Esophagus muscularis mucosa (tissue), 4 donors: ENCODE data around the gene BST1. TPM values are rescaled to one million over a fixed set of nuclear protein-coding genes. Genes with fewer than 3 reads are reported as not detected.

Experiments
- DNase-seq: peaks from one replicate; pipeline ENCODE4 v3.0.0-alpha.2; 2017; ENCODE audit errors: extremely low spot score
- H3K27ac ChIP-seq, 4 donors: fragments of 200-600 bp; sonication (generic); replicated peaks in 1 of 4; 1 replicate in 3 of 4; 2 replicates in 1 of 4; pipeline ENCODE4 v1.5.1; 2016 to 2019; ENCODE audit warnings: mild to moderate bottlenecking in 1 of 4
- H3K27me3 ChIP-seq, 4 donors: fragments of 200-600 bp; sonication (generic); one replicate each; pipeline versions ENCODE4 v1.5.1 to v1.6.0; 2016 to 2019
- H3K36me3 ChIP-seq, 4 donors: fragments of 200-600 bp; sonication (generic); one replicate each; pipeline ENCODE4 v1.5.1; 2016 to 2019
- H3K4me1 ChIP-seq, 4 donors: fragments of 200-600 bp; sonication (generic); one replicate each; pipeline ENCODE4 v1.5.1; 2016 to 2019
- H3K4me3 ChIP-seq, 4 donors: fragments of 200-600 bp; sonication (generic); 1 replicate in 2 of 4; 2 replicates in 2 of 4; pipeline ENCODE4 v1.5.1; 2016 to 2019; ENCODE audit warnings: mild to moderate bottlenecking in 4 of 4, moderate library complexity in 1 of 4
- H3K9me3 ChIP-seq, 4 donors: fragments of 200-600 bp; sonication (generic); 1 replicate in 3 of 4; 2 replicates in 1 of 4; pipeline ENCODE4 v1.5.1; 2016 to 2019
- EP300 ChIP-seq: sonication (generic); formaldehyde crosslinking; IDR thresholded peaks from one replicate; pipeline ENCODE4 v1.6.1; 2017; ENCODE audit warnings: antibody characterized with exemption
- POLR2A ChIP-seq: fragments of 450-650 bp; IDR thresholded peaks from one replicate; pipeline ENCODE4 v1.6.1; 2017; ENCODE audit warnings: antibody characterized with exemption, moderate library complexity, mild to moderate bottlenecking, low read depth
- POLR2AphosphoS5 ChIP-seq, 2 donors: sonication (generic); formaldehyde crosslinking; IDR thresholded peaks; one replicate each; pipeline ENCODE4 v1.6.1; 2017; ENCODE audit warnings: antibody characterized with exemption in 2 of 2
- WGBS: methylation state at CpG from one replicate; pipeline ENCODE4 v1.1.5; 2018; 5-methylcytosine and 5-hydroxymethylcytosine counted together
- intact Hi-C: fragments of 100-400 bp; cut with DNase I; formaldehyde crosslinking; loops from one replicate; pipeline ENCODE4 v1.15.1; 2023
- total RNA-seq, 4 donors: library from RNA; depleted of rRNA; stranded (reverse); fragments of >200 nt; gene quantifications; one replicate each; pipeline versions ENCODE4 v1.1.0 to v1.2.1, GENCODE V29; 2016
- TF ChIP-seq, protein P1 (sequence below), 3 experiments: fragments of 200-600 bp in 2 of 3; fragments of 450-650 bp in 1 of 3; sonication (generic) in 2 of 3; IDR thresholded peaks; one replicate each; pipeline ENCODE4 v1.5.1; 2017 to 2019; ENCODE audit warnings: antibody characterized with exemption in 3 of 3, mild to moderate bottlenecking in 2 of 3, moderate library complexity in 1 of 3

The BST1 gene
- total RNA-seq, 4 donors from 2014 or later: 2.5 to 6.0 (median 4.3) TPM

- H3K36me3 ChIP-seq: no peaks in the 10 kb centered on the region
- H3K9me3 ChIP-seq: no peaks in the 10 kb centered on the region
- no peak overlapping the region for H3K27ac ChIP-seq
- no peak overlapping the region for H3K4me3 ChIP-seq
- DNase-seq: no peak
- no peaks in the 10 kb centered on the region for H3K27me3 ChIP-seq
- WGBS: 96% methylated on average over 2 of the region's 2 CpGs
- H3K4me1 ChIP-seq: peaks cover 6 to 14% (median 13%) of the 10 kb centered on the region in 4 donors
- intact Hi-C loops: loop anchor here (10.0 kb wide), 1 partner anchor 654 kb away; the partner anchor contains the start of gene CPEB2
- TF ChIP-seq, protein P1, sequence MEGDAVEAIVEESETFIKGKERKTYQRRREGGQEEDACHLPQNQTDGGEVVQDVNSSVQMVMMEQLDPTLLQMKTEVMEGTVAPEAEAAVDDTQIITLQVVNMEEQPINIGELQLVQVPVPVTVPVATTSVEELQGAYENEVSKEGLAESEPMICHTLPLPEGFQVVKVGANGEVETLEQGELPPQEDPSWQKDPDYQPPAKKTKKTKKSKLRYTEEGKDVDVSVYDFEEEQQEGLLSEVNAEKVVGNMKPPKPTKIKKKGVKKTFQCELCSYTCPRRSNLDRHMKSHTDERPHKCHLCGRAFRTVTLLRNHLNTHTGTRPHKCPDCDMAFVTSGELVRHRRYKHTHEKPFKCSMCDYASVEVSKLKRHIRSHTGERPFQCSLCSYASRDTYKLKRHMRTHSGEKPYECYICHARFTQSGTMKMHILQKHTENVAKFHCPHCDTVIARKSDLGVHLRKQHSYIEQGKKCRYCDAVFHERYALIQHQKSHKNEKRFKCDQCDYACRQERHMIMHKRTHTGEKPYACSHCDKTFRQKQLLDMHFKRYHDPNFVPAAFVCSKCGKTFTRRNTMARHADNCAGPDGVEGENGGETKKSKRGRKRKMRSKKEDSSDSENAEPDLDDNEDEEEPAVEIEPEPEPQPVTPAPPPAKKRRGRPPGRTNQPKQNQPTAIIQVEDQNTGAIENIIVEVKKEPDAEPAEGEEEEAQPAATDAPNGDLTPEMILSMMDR (IDR thresholded peaks at IDR 0.05): no peak
- TF ChIP-seq EP300 (no peak), POLR2A (no peak), POLR2AphosphoS5 (IDR thresholded peaks at IDR 0.05) (no peak)
Observed at GRCh38 chr4:15658781-15659180, 44.1 kb upstream of the BST1 start.

GRCh38 chr4:15659768-15660570, 42.9 kb upstream of the BST1 start:
- DNase-seq: no peak

GRCh38 chr4:15665753-15666365, 37.0 kb upstream of the BST1 start:
- 83% methylated on average over 3 of the region's 3 CpGs for WGBS
- H3K4me1 ChIP-seq: peaks cover 0 to 14% (median 3%) of the 10 kb centered on the region in 4 donors
- no peaks in the 10 kb centered on the region for H3K27me3 ChIP-seq
- H3K9me3 ChIP-seq: no peaks in the 10 kb centered on the region
- intact Hi-C loops: no loop called here
- peak overlapping the region in 1 of 4 donors; percentile 34 for H3K27ac ChIP-seq
- DNase-seq: no peak
- TF ChIP-seq EP300 (no peak), POLR2AphosphoS5 (IDR thresholded peaks at IDR 0.05) (peak; percentile 21 to 57), POLR2A (no peak)
- TF ChIP-seq, protein P1 (IDR thresholded peaks at IDR 0.05): no peak
- H3K4me3 ChIP-seq: no peak overlapping the region
- no peaks in the 10 kb centered on the region for H3K36me3 ChIP-seq

More at GRCh38 chr4:15659768-15660570, 42.9 kb upstream of the BST1 start:
- TF ChIP-seq POLR2AphosphoS5 (IDR thresholded peaks at IDR 0.05): peak in 1 of 2 donors; percentile 31
- no peak for TF ChIP-seq EP300
- no peak for TF ChIP-seq POLR2A
- TF ChIP-seq, protein P1 (IDR thresholded peaks at IDR 0.05): no peak
- H3K27me3 ChIP-seq: no peaks in the 10 kb centered on the region
- intact Hi-C loops: loop anchor here (10.0 kb wide), 1 partner anchor 655 kb away; the partner anchor contains the start of gene CPEB2
- H3K4me3 ChIP-seq: no peak overlapping the region
- no peak overlapping the region for H3K27ac ChIP-seq
- no peaks in the 10 kb centered on the region for H3K36me3 ChIP-seq
- peaks cover 6 to 11% (median 10%) of the 10 kb centered on the region in 4 donors for H3K4me1 ChIP-seq
- WGBS: 84% methylated on average over 5 of the region's 5 CpGs
- no peaks in the 10 kb centered on the region for H3K9me3 ChIP-seq

GRCh38 chr4:15667006-15667405, 35.9 kb upstream of the BST1 start:
- DNase-seq: no peak
- Histone ChIP-seq H3K4me1 (peaks cover 0 to 14% (median 3%) of the 10 kb centered on the region in 4 donors), H3K27ac (no peak overlapping the region), H3K9me3 (no peaks in the 10 kb centered on the region), H3K36me3 (no peaks in the 10 kb centered on the region), H3K27me3 (no peaks in the 10 kb centered on the region), H3K4me3 (no peak overlapping the region)
- WGBS: 93% methylated on average over 4 of the region's 4 CpGs
- TF ChIP-seq, protein P1 (IDR thresholded peaks at IDR 0.05): no peak
- TF ChIP-seq EP300: no peak
- no peak for TF ChIP-seq POLR2A
- TF ChIP-seq POLR2AphosphoS5 (IDR thresholded peaks at IDR 0.05): no peak
- intact Hi-C loops: no loop called here
